ENCODE data around the gene STIMATE. TPM values are rescaled to one million over a fixed set of nuclear protein-coding genes. Genes with fewer than 3 reads are reported as not detected.

STIMATE gene
- total RNA-seq: 10 to 100 TPM; 22.4 to 24.8 TPM

DNA sequence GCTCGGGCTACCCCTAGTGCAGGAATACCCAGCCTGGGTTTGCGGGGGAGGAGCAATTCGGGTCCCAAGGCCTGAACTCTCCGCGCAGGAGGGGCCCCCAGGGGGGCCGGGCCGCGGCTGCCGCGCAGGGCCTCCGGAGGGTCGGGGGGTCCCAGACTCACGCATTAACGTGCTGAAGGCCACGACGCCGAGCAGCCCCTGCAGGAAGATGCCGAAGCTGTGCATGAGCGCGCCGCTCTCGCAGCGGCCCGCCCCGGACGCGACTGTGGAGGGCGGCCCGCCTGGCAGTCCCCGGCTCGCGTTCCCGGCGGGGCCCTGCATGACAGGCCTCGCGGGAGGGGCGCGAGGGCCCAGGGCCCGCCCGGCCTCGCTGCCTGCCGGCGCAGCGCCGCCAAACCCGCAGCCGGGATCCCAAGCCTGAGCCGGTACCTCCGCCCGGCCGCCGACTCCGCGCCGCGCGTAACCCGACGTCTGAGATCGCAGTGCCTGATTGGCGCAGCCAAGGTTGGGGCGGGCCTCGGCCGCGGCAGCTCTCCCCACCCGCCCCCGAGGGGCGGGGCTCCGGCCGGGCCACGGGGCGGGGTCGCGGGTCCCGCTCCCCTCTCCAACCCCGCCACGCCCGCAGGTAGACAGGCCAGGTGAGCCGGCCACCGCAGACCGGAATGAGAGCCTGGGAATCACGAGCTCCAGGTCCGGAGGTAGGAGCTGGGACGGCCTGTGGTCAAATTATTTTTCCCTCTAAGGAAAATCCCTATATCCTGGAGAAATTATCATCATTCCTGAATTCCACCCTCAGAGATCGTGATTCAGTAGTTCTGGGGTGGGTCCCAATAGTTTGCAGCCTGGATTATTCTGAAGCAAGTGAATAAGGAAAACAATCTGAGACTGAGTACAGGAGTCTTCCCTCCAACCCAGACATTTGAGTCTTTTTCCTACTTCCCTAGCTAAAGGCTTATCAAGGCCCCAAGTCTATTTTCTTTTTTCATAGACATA lies at the start of gene STIMATE:
Gene STIMATE, minus strand, starts transcription at position 419 of the 993 bp plus-strand sequence. Its CDS starts 98 bp downstream, at position 321.

DNA sequence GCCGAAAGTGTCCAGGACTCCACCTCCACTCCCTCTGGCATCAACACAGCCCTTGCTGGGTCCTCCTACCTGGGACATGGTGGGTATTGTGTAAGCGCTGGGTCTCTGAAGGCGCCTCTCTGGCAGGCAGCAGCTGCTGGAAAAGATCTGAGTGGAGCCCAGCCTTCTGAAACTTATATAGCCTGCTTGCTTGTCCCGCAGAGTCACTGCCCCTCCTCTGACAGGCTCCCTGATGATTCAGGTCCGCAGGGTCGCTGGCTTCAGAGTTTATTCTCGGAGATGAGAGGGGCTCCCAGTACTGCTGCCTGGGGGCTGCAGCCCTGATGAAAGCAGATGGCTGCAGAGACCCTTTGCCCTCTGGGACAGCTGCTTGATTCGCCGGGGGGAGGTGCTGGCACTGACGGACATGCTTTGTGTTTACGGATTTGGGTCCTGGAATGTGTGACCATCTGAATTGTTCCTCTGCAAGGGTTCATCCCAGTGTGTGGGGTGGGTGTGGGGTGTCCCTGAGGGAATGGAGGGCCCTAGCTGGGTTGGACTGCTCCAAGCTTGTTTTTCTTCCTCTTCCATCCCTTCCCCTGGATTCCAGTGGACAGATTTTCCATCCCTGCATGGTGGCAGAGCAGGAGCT lies 62.4 kb downstream of the STIMATE start, which contains the start of gene MUSTN1:
Gene MUSTN1, minus strand, starts transcription at position 149 of the 631 bp plus-strand sequence. Its CDS starts 71 bp downstream, at position 78.

DNA sequence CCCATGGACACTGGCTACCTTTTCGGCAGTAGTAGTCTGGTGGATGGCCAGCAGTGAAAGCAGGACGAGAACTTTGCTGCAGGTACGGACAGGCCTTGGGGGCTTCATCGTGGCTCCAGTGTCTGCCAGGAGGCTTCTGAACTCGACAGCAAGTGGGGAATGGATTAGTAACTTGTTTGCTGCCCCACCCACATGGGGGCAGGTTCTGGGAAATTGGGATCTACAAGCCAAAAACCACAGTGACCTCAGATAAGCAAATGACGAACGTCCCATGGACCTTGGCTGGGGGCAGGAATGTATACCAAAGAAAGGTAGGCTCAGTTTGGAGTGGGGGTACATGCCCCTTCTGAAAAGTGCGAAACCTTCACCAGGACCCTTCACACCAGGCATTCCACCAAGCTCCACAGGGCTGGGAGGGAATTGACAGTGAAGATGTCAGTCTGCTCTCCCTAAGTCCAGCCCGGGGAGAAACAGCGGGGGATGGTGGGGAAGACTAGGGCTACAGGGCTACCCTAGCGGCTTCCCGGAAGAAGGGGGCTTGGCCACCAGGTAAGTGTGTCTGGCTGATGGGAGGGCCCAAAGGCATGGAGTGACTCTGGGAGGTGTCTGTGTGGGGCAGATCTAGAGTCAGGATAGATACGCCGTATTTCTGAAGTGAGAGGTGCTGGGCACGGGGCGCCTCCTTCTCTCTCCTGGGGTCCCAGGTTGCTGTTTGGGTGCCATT lies 66.7 kb downstream of the STIMATE start, which contains the start of gene ITIH4:
Gene ITIH4, minus strand, starts transcription at position 138 of the 724 bp plus-strand sequence. Its CDS starts 30 bp downstream, at position 108.

DNA sequence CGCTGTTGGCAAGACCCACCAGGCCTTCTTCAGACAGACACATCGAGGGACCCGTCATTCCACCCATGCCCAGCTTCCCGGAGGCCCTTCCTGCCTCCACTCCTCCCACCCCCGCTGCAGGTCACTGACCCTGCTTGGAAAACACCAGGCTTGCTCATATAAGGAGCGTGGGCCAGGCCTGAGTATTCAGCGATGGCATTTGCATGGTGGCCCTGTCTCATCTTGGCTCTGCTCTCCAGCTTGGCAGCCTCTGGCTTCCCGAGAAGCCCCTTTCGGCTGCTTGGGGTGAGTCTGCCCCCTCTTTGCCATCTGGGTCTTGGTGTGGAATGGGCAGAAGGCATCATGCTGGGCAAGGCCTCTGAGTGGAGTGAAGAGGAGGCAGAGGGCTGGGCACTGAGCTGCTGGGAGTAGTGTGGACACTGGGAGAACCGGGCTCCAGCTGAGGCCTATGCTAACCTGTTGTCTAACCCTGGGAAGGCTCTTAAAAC lies 102.7 kb downstream of the STIMATE start, which contains the start of gene ITIH3:
Gene ITIH3, plus strand, starts transcription at position 185 of the 488 bp plus-strand sequence. Its CDS starts 8 bp downstream, at position 193.

Small RNA genes lying within 50 kb of the gene (microRNA-seq; reads per million reads assigned to microRNA genes)
- gene MIR8064 (ENCODE audit: borderline microRNAs expressed, borderline replicate concordance): not detected

Other genes starting within 250 kb of the STIMATE start
- gene PBRM1, start 211.6 kb downstream of the STIMATE start, total RNA-seq: 10 to 100 TPM; 81.3 to 81.5 TPM
- 10 to 100 TPM; 71.3 to 72.0 TPM for gene GNL3, start 211.5 kb downstream of the STIMATE start, total RNA-seq
- gene GLT8D1, start 191.8 kb downstream of the STIMATE start, total RNA-seq: 10 to 100 TPM; 39.6 to 41.7 TPM
- gene SPCS1, start 191.4 kb downstream of the STIMATE start, total RNA-seq: 10 to 100 TPM; 92.3 to 98.5 TPM
- gene NEK4, start 126.6 kb downstream of the STIMATE start, total RNA-seq: 10 to 100 TPM; 16.5 to 18.7 TPM
- gene ITIH1, start 119.9 kb downstream of the STIMATE start, total RNA-seq: not detected
- gene ITIH3, start 102.8 kb downstream of the STIMATE start, total RNA-seq: not detected
- 10 to 100 TPM; 11.8 to 16.5 TPM for gene ITIH4, start 66.9 kb downstream of the STIMATE start, total RNA-seq
- 1 to 10 TPM; 1.7 to 2.5 TPM for gene MUSTN1, start 62.5 kb downstream of the STIMATE start, total RNA-seq
- 10 to 100 TPM; 31.7 to 32.3 TPM for gene SFMBT1, start 148.5 kb upstream of the STIMATE start, total RNA-seq
- gene RFT1, start 232.9 kb upstream of the STIMATE start, total RNA-seq: 10 to 100 TPM; 23.7 to 25.9 TPM

All from activated naive CD4-positive, alpha-beta T cell treated with anti-CD3 and anti-CD28 coated beads, Interleukin-2, amount 10 ng/mL, durations not matched to agents 5 hours and 36 hours (primary cell).